Activated CD4-positive, CD25-positive, alpha-beta regulatory T cell (primary cell): ENCODE measurements around the gene FMO4.
A peak's percentile ranks its signal among the peaks of the same experiment; 100 is the strongest.
"Not testable (repeated sequence)": the region's sequence is repeated elsewhere in the genome, so short reads cannot be mapped to it uniquely, and the experiment has no call there.

Source experiments
- DNase-seq, 4 experiments: peaks; one replicate each; lab custom pipeline; 2025; lab: John Stamatoyannopoulos, UW

FMO4 gene, protein sequence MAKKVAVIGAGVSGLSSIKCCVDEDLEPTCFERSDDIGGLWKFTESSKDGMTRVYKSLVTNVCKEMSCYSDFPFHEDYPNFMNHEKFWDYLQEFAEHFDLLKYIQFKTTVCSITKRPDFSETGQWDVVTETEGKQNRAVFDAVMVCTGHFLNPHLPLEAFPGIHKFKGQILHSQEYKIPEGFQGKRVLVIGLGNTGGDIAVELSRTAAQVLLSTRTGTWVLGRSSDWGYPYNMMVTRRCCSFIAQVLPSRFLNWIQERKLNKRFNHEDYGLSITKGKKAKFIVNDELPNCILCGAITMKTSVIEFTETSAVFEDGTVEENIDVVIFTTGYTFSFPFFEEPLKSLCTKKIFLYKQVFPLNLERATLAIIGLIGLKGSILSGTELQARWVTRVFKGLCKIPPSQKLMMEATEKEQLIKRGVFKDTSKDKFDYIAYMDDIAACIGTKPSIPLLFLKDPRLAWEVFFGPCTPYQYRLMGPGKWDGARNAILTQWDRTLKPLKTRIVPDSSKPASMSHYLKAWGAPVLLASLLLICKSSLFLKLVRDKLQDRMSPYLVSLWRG

DNA sequence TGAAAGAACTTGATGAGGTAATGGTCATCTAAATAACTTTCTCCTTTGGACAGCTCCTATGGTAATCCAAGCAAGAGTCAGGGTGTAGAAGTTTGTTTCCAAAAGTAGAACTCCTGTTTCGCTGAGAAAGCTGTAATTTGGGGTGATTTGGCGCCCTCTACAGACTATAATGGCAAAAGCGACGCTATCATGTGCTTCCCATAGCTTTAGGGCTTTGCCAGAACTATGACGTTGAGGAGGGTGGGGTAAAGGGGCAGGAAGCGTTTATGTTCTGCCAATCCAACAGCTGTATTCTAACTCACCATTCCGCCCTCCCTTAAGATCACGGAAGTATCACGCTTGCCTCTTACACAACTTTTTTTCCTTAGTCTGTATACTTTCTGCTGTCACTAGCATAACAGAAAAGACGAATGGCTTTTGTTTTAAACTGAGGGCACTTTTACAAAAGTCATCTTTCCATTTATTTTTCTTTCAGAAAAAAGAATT is at the start of gene FMO4:
TSS of gene FMO4 (plus strand) at position 349 of the 486 bp plus-strand sequence. CDS start 5,643 bp downstream, outside the sequence.
- DNase-seq, result peak; percentile 16 to 67 (median 62)

DNA sequence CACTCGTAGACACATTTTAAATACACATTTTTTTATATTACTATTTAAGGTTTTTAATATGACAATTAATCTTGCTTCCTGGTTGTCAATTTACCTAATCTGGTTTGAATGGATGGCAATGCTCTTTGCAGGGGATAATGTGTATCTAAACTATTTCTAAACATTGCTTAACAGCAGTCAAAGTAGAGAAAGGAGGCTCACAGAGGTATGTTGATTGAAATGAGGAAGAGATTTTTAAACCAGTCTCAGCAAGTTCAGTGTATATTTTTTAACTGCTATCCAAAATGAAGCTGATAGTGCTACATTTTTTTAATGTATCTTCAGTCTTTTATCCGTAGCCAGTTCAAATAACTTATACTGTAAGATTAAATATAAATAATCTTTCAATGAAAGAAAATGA is 48.3 kb upstream of the FMO4 start:
- no peak for DNase-seq

- DNase-seq, result no peak
These were observed 47.1 kb upstream of the FMO4 start for GRCh38 chr1:171266930-171267329.

DNA sequence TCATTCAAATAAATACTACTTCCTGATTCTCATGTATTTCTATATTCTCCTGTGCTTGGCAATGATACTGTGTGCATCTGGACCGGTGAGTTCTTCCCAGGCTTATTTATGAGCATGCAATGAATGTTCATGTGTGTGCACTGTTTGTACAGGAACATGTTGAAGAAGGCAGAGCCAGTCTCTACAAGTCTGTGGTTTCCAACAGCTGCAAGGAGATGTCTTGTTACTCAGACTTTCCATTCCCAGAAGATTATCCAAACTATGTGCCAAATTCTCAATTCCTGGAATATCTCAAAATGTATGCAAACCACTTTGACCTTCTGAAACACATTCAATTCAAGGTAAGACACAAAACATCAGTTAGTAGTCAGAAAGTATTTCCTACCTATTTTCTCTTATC is 46.6 kb upstream of the FMO4 start:
- DNase-seq, result no peak

GRCh38 chr1:171270806-171271205 is 43.2 kb upstream of the FMO4 start:
- no peak for DNase-seq

DNA sequence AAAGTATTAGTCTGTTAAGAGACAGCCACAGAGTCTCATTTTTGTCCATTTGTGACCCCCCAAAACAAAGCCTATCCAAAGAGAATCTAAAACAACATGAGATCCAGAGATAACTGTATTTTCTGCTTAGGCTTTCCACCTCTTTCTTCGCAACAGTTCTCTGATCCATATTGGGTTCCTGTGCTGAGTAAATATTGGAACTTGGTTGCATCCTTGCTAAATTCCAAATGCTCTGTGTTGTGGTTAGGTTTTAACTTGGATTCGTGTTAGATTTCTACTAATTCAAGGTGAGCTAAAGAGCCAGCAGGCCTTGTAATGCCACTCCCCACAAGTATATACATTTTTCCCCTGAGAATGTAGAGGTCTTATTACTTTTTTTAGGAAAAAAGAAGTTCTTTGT is 36.4 kb upstream of the FMO4 start:
- DNase-seq, result no peak

GRCh38 chr1:171279234-171279633 is 34.7 kb upstream of the FMO4 start:
- DNase-seq, result no peak

- no peak for DNase-seq
These were observed 34.3 kb upstream of the FMO4 start for GRCh38 chr1:171279678-171280077.

- DNase-seq, result no peak
These were observed 33.4 kb upstream of the FMO4 start for GRCh38 chr1:171280599-171280998.

- no peak for DNase-seq
These were observed 27.8 kb upstream of the FMO4 start for GRCh38 chr1:171286032-171286705.

DNA sequence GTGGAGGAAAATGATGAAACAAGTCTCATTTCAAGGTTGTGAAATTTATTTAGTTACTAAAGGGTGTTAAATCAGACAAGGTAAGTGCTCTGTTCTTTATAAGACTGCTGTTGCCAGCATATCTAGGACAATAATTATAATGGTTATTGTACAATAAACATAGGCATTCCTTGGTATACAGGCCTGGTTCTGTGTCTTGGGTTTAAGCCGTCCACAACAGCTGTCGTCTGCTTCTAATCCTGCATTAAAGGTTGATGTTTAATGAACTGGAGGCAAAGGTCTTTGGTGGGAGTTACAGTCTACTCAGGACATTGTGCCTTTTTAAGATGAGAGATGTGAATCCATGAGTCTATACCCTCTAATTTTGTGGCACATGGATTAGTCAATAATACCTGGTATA is 23.4 kb upstream of the FMO4 start:
- DNase-seq, result no peak

GRCh38 chr1:171292799-171293198 is 21.2 kb upstream of the FMO4 start:
- no peak for DNase-seq

DNA sequence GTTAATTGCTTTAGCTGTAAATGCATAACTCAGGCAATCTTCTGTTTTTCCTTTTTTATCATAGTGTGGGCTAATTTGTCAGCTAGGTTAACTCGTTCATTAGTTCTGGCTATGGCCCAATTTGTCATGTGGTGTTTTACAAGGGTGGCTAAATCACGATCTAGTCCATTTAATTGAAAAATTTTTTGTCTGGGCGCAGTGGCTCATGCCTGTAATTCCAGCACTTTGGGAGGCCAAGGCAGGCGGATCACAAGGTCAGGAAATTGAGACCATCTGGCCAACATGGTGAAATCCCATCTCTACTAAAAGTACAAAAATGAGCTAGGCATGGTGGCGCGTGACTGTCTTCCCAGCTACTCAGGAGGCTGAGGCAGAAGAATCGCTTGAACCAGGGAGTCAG is 18.6 kb upstream of the FMO4 start:
- not testable (repeated sequence) for DNase-seq

DNA sequence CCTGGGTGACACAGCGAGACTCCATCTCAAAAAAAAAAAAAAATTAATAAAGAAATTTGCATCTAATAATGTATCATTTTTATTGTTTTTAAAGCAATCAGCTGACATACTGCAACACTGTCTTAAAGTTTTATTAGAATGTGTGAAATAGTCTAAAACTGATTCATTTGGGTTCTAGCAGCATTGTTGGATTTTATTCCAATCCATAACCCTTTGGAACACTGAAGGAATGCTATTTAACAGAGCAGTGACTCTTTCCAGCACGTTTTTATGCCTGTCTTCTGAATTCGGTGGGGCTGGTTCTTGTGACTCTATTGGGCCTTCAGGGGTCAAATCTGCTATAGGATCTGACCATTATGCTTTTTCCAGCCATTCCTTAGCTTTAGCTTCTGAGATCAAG is 18.2 kb upstream of the FMO4 start:
- DNase-seq, result no peak

- no peak for DNase-seq
These were observed 17.1 kb upstream of the FMO4 start for GRCh38 chr1:171296897-171297296.

GRCh38 chr1:171298696-171299095 is 15.3 kb upstream of the FMO4 start:
- no peak for DNase-seq

GRCh38 chr1:171299342-171299741 is 14.6 kb upstream of the FMO4 start:
- DNase-seq, result no peak

DNA sequence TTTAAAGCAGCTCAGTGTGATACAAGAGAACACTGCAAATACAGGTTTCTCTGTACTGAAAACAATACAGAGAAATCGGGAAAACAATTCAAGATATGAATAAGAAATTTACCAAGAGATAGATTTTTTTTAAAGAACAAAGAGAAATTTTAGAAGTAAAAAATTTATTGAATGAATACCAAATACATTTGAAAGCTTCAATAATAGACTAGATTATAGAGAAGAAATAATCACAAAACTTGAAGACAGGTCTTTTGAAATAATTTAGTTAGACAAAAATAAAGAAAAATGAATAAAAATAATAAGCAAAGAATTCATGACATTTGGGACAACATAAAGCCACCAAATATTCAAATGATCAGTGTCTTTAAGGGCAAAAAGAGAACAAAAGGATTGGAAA is 13.6 kb upstream of the FMO4 start:
- no peak for DNase-seq

DNA sequence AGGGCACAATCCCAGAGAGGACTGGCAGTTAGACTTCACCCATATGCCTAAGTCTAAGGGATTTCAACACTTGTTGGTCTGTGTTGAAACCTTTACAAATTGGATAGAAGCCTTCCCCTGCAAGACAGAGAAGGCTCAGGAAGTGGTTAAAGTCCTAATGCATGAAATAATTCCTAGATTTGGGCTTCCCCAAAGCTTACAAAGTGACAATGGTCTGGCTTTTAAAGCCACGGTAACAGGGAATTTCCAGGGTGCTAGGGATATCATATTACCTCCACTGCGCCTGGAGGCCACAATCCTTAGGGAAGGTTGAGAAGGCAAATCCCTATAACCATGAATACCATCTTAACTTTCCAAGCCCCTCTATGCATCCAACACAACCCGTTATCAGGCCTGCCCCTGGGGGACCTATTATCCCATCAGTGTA is 3.3 kb upstream of the FMO4 start:
- DNase-seq, result no peak

GRCh38 chr1:171311771-171312558 is 2.0 kb upstream of the FMO4 start:
- DNase-seq, result no peak

GRCh38 chr1:171313319-171313834 is 606 bp upstream of the FMO4 start:
- no peak for DNase-seq

GRCh38 chr1:171329251-171329650 is 15.3 kb downstream of the FMO4 start:
- DNase-seq, result no peak
